WI38 (cell line): Measurements from ENCODE around the gene HOPX.

Experiments
- H3K4me3 ChIP-seq: 2 replicates; pipeline ENCODE4 v1.5.1; 2011; ENCODE audit warnings: low read depth, mild to moderate bottlenecking, control low read depth, low read length
- CTCF ChIP-seq: IDR thresholded peaks from 2 replicates; pipeline ENCODE4 v1.5.1; 2012; ENCODE audit warnings: low read depth, mild to moderate bottlenecking, control low read depth, low read length

HOPX gene

GRCh38 chr4:56686537-56687231, 5.6 kb upstream of the HOPX start:
- TF ChIP-seq CTCF = no peak

GRCh38 chr4:56684320-56685050, 3.4 kb upstream of the HOPX start:
- TF ChIP-seq CTCF = no peak
- no peak overlapping the region for H3K4me3 ChIP-seq

More at GRCh38 chr4:56686537-56687231, 5.6 kb upstream of the HOPX start:
- no peak overlapping the region for H3K4me3 ChIP-seq

- no peak for TF ChIP-seq CTCF
- no peak overlapping the region for H3K4me3 ChIP-seq
Observed at GRCh38 chr4:56683455-56683854, 2.4 kb upstream of the HOPX start.

GRCh38 chr4:56681853-56682525, 893 bp upstream of the HOPX start:
- TF ChIP-seq CTCF = no peak
- H3K4me3 ChIP-seq = no peak overlapping the region

GRCh38 chr4:56680266-56680665, 830 bp downstream of the HOPX start:
- no peak for TF ChIP-seq CTCF
- no peak overlapping the region for H3K4me3 ChIP-seq

- TF ChIP-seq CTCF = no peak
- no peak overlapping the region for H3K4me3 ChIP-seq
Observed at GRCh38 chr4:56677711-56678110, 3.4 kb downstream of the HOPX start.

GRCh38 chr4:56674984-56675383, 6.1 kb downstream of the HOPX start:
- H3K4me3 ChIP-seq = no peak overlapping the region
- no peak for TF ChIP-seq CTCF
